KOPT-K1 (cell line): Measurements from ENCODE around the gene HSD17B1.

Experiments used
- H3K27ac ChIP-seq: fragments of 200-600 bp; sonication (generic); 2 replicates; pipeline ENCODE4 v1.5.1; 2016; ENCODE audit warnings: antibody characterized with exemption, mild to moderate bottlenecking, low read depth, low read length; ENCODE audit not compliant: poor library complexity, severe bottlenecking
- H3K36me3 ChIP-seq: fragments of 200-600 bp; sonication (generic); 2 replicates; pipeline ENCODE4 v1.5.1; 2017; ENCODE audit warnings: antibody characterized with exemption, mild to moderate bottlenecking, low read length, moderate library complexity; ENCODE audit not compliant: insufficient read depth
- H3K9me3 ChIP-seq: fragments of 200-600 bp; sonication (generic); 2 replicates; pipeline ENCODE4 v1.5.1; 2017; ENCODE audit warnings: antibody characterized with exemption, low read length, mild to moderate bottlenecking; ENCODE audit not compliant: insufficient read depth, poor library complexity, severe bottlenecking

Gene HSD17B1

DNA sequence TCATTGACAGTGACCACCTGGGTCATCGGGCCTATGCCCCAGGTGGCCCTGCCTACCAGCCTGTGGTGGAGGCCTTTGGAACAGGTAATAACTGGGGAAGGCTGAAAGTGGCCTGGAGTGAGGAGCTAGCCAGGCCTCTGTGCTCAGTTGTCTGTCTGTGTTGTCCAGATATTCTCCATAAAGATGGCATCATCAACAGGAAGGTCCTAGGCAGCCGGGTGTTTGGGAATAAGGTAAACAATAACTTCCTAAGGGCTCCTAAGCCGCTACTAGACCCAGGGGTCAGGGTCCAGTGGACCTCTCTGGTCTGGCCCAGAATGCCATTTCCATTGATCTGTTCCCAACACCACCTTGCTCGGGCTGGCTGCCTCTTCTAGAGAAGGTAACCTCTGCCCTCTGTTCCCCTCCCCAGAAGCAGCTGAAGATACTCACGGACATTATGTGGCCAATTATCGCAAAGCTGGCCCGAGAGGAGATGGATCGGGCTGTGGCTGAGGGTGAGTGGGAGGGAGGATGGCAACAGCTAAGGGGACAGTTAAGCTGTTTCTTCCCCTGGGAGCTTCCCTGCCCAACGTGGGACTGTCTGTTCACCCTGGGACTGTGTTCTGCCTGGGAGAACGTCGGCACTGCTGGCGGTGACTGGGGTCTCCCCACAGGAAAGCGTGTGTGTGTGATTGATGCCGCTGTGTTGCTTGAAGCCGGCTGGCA, 12.2 kb downstream of the HSD17B1 start:
- H3K9me3 ChIP-seq: no peaks in the 10 kb centered on the region
- no peak overlapping the region for H3K27ac ChIP-seq
- H3K36me3 ChIP-seq: peaks cover 49% of the 10 kb centered on the region

DNA sequence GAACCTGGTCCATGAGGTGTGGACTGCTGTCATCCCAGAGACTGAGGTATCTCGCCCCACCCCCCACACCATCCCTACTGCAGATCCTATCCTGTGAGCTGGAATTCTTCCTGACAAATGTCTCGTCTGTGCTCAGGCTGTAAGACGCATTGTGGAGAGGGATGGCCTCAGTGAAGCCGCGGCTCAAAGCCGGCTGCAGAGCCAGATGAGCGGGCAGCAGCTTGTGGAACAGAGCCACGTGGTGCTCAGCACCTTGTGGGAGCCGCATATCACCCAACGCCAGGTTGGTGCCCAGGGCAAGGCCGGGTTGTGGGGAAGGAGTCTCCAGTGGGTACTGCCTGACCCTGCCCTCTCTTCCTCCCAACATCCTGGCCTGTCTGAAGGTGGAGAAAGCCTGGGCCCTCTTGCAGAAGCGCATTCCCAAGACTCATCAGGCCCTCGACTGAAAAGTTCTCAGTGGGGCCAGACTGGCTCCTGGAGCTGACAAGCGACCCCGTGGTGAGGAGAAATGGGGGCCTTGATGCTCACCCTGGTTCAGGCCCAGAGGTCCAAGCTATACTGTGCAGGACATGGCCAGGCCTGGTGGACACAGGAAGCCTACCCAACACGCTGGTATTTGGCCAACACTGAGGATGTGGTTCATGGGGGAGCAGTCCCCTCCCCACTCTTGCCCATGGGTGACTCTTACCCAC, 12.9 kb downstream of the HSD17B1 start:
- H3K27ac ChIP-seq: peak overlapping the region; percentile 90
- H3K36me3 ChIP-seq: peaks cover 56% of the 10 kb centered on the region
- no peaks in the 10 kb centered on the region for H3K9me3 ChIP-seq

DNA sequence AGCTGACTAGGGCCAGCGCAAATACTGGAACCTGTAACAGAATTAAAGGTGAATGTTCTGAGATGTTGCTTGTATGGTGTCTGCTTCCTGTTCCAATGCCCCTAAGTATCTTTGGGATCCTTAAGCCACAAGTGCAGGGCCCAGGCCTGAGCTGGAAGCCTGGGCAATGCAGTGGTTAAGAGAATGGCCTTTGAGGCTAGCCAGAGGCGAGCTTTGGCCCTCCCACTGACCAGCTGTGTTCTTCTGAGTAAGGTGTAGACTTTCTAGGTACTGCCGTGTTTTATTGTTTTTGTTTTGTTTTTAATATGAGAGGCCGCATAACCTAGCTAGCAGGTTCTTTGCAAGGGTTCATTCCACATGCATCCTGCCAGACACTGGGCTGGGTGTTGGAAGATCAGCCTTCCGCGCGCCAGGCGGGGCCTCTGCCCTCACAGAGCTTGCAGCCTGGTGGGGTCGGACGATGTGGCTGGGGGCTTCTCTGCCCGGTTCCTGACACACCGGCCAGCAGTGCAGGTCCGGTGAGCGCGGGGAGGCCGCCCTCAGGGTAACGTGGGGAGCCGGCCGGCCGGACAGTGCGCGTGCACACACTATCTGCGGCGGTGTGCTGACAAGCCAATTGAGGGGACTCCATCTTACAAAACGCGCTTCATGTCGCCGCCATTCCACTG, 13.6 kb downstream of the HSD17B1 start:
- no peaks in the 10 kb centered on the region for H3K9me3 ChIP-seq
- H3K27ac ChIP-seq: peak overlapping the region; percentile 90
- H3K36me3 ChIP-seq: peaks cover 63% of the 10 kb centered on the region

DNA sequence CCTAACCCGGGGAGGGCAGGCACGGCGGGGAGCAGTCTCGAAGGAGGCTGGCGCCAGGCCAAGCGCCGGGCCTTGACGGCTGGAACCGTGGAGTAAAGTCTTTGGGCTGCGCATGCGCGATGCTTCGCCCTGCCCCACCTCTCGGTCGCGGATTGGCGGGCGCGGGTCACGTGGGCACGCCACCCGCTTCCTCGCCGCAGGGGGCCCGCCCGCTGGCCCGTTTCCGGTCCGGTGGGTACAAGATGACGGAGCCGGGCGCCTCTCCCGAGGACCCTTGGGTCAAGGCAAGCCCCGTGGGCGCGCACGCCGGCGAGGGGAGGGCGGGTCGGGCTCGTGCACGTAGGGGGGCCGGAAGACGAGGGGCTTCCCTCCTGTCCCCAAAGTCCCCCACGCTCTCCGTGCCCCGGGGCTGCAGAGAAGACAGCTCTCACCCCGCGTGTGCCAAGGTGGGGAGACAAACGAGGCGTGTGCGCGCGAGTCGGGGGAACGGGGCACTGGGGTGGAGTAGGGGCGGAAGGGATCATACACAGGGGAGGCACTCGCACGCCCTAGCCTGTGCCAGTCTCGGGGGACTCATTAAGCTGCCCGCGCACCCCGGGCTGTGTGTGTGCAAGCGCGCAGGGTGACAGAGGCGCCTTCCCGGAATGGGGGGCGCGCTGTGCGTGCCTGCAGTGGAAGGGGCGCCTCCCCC, 14.3 kb downstream of the HSD17B1 start, which contains the start of gene MLX:
MLX (plus strand) TSS at position 218 of the 691 bp plus-strand sequence; CDS start at position 243, 25 bp downstream.
- H3K36me3 ChIP-seq: peaks cover 70% of the 10 kb centered on the region
- H3K27ac ChIP-seq: peak within 1 kb of the TSS; percentile 90
- H3K9me3 ChIP-seq: no peaks in the 10 kb centered on the region

DNA sequence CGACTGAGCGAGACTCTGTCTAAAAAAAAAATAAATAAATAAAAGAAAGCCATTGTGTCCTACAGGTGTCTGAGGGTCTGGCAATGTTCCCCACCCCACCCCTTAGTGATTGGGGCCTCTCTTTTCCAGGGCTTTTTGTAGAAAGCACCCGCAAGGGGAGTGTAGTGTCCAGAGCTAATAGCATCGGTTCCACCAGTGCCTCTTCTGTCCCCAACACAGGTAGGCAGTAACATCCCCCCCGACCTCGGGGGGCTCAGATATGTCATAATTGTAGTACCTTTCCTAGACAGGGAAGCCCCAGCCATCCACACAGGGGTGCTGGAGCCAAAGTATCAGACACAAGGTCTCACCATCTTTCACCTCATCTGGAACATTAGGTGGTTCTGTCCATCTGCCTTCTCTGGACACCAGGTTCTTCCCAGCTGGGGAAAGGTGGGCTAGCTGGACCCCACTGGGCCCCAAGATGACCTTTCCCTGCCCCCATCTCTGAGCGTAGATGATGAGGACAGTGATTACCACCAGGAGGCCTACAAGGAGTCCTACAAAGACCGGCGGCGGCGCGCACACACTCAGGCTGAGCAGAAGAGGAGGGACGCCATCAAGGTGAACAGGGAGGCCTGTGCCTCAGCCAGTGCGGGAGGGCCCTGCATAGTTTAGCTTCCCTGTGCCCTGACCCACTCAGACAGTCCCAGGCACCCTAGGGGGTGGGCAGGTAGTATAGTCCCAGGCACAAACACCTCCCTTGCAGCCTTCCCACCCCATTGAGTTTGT, 15.8 kb downstream of the HSD17B1 start:
- no peaks in the 10 kb centered on the region for H3K9me3 ChIP-seq
- peaks cover 81% of the 10 kb centered on the region for H3K36me3 ChIP-seq
- no peak overlapping the region for H3K27ac ChIP-seq

DNA sequence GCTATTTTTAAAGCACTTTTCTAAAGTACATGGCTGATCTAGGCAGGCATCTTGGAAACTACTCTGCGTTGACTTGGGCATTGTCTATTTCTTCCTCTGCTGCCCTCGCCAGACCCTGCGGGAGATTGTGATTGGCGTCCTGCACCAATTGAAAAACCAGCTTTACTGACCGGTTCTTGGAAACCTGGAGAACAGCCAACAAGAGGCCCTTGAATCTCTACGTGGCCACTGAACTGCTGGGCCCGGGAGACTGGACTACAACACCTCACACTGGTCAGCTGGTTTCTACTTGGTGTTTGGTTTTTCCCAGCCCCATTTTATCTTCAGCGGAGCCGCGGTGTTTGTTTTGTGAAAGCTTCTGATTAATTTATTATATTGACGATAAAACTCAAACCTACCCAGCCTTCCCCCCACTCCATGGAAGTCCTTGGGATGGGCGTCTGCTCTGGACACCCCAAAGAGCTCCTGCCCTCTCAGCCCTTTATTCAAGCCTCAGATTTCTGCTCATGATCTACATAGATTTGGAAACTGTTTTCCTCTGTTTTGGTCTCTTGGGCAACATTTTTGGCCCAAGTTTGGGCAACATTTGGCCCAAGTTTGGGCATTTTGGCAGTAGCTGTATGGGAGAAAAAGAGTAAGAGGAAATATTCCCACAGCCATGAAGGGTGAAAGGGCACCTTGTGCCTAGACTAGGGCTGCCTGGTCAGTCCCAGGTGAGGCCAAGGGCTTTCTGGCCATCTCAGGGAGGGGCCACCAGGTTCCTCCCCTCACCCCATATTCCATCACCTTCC, 18.9 kb downstream of the HSD17B1 start:
- H3K9me3 ChIP-seq: no peaks in the 10 kb centered on the region
- H3K36me3 ChIP-seq: peaks cover 81% of the 10 kb centered on the region
- no peak overlapping the region for H3K27ac ChIP-seq

DNA sequence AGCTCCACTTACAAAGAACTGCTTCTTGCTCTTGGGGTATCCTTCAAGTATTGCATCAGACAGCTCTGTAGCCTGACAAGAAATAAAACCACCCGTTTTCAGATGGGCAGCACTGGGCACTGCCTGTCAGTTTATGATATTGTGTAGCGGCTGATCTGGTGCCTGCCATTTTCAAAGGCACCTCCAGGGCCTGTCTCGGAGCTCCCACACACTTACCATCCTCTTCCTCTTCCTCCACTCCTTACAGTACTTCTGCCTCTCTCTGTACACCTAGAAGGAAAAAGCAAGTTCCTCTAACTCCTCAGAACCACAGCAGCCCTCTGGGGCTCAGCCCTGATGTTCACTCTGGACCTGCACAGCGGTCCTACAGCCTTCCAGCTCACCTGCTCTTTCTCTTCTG, 20.4 kb downstream of the HSD17B1 start:
- peaks cover 81% of the 10 kb centered on the region for H3K36me3 ChIP-seq
- no peak overlapping the region for H3K27ac ChIP-seq
- no peaks in the 10 kb centered on the region for H3K9me3 ChIP-seq

DNA sequence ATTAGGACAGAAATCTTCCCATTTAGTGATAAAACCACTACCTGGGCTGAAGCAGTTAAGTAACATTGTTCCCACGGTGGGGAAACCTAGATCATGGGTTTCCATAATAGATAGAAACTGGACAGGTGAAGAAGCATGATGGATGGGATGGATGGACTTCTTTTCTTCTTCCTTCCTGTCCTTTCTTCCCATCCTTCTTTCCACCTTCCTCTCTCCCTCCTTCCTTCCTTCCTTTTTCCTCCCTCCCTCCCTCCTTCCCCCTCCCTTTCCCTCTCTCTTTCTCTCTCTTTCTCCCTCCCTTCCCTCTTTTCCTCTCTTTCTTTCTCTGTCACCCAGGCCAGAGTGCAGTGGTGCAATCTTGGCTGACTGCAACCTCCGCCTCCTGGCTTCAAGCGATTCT, 21.7 kb downstream of the HSD17B1 start:
- H3K36me3 ChIP-seq: peaks cover 71% of the 10 kb centered on the region
- no peaks in the 10 kb centered on the region for H3K9me3 ChIP-seq
- no peak overlapping the region for H3K27ac ChIP-seq

DNA sequence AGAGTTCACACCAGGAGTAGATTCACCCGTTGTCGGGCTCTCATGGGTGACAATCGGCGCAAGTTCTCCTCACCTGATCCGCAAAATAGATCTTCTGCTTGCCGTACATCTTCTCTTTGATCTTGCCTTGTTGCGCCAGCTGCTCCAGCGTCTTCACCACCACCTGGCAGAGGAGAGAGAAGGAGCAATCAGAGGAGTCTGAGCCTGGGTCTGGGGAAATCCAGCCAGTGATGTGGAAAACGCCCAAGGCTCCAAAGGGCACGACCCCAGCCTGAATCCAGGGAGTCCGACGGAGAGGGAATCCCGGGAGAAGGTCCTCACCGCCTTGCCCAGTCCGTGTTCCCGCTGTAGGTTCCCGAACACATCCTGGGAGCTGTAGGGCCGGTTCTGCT, 24.4 kb downstream of the HSD17B1 start:
- peaks cover 71% of the 10 kb centered on the region for H3K36me3 ChIP-seq
- H3K27ac ChIP-seq: peak overlapping the region; percentile 92
- H3K9me3 ChIP-seq: no peaks in the 10 kb centered on the region

DNA sequence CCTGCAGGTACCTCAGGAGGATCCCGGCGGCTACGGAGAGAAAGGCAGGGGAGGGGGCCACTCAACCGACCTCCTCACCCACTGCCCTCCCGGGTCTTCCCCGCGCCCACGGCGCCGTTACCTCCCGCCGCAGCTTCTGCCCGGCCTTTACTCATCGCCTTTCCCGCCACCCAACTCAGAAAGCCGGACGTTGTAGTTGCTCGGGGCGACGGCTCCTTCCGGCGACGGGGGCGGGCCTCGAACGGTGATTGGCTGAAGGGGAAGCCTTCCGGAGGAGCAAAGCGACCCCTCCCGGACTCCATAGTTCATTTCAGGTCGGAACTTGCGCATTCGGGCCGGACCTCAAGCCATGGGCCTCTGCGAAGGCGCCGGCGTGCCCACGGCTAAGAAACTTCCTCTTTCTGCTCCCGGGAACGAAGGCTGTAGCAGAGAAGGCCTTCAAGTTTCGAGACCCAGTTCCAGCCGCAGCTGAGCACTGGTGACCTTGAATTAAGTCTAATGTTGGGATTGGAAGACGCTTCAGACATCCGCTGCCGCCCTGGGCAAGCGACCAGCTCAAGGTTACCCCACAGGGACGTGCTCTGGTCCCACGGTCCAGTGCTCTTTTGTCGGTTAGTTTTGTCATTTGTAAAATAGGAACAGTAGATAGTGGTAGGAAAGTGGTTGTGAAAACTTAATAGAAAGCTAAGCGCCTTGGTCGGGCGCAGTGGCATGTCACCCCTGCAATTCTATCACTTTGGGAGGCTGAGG, 25.0 kb downstream of the HSD17B1 start, which contains the start of gene PSMC3IP:
PSMC3IP (minus strand) TSS at position 198 of the 750 bp plus-strand sequence; CDS start at position 155, 43 bp downstream.
- peaks cover 71% of the 10 kb centered on the region for H3K36me3 ChIP-seq
- peak within 1 kb of the TSS; percentile 92 for H3K27ac ChIP-seq

DNA sequence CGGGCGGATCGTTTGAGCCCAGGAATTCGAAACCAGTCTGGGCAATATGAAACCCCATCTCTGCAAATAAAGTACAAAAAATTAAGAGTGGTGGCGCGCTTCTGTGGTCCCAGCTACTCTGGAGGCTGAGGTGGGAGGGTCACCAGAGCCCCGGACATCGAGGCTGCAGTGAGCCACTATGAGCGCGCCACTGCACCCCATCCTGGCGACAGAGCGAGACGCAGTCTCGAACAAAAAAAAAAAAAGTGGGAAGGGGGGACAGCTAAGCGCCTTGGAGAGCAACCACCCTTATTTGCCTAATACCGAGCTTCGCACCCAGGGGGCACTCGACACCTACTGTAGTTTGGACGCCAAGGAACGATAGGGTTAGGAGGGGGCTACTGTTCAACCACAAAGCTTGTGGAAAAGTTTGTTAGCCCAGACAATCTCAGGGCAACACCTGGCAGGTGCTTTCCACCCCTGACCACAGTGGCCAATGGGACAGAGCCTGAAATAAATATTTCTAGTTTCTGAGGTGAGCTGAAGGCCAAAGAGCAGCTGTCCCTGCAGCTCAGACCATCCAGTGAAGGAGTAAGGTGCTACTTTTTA, 25.7 kb downstream of the HSD17B1 start:
- Histone ChIP-seq H3K9me3 (no peaks in the 10 kb centered on the region), H3K27ac (peak overlapping the region; percentile 92), H3K36me3 (peaks cover 71% of the 10 kb centered on the region)

More for the DNA sequence above, 25.0 kb downstream of the HSD17B1 start, which contains the start of gene PSMC3IP:
- no peaks in the 10 kb centered on the region for H3K9me3 ChIP-seq

DNA sequence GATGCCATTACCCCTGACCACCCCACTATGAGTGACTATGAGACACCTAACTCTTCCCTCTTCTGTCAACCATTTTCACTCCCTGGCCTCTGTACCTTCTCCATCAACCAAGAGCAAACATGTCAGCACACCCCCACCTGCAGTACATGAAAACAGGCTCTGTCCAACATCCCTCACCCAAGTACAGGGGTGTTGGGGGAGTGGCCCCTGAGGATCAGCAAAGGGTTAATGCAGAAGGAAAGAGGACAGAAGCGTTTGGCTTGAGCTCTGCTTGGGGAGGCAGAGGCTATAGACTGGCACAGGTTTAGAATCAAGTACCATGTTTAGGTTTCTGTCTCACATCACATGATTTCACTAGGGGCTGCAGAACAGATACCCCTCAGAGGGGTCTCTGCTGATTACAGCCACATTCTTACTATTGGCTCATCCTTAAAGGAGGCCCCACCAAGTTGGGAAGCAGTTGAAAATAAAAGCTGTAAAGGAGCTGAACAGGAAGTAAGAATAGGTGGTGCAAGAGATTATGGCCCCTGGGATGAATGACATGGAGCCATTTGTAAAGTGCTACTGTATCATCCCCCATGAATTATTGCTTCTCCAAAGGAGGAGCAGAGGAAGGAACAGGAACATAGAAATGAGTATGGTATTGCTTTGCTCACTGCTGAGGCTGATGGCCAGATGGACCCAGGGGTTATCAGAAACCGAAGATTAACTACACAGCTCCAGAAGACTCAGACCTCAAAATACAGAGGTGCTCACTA, 27.2 kb downstream of the HSD17B1 start:
- Histone ChIP-seq H3K36me3 (peaks cover 71% of the 10 kb centered on the region), H3K9me3 (no peaks in the 10 kb centered on the region), H3K27ac (no peak overlapping the region)
